ENCODE measurements around the gene PRKACA. TPM values are rescaled to one million over a fixed set of nuclear protein-coding genes. Genes with fewer than 3 reads are reported as not detected.

Gene PRKACA
- total and polyA plus RNA-seq, 10 of the 15 experiments (the other 5 are each of a cell fraction or from before 2014, with no cell fraction given) = 0.53 to 68.5 (median 11.2) TPM

GRCh38 chr19:14088634-14089411, 28.7 kb downstream of the PRKACA start:
- Histone ChIP-seq H3K79me2 (ENCODE audit: control insufficient read depth, insufficient read depth, low read length) (peaks cover 6% of the 10 kb centered on the region), H3K27me3 (replicated peaks in 1 of 2; ENCODE audit: control insufficient read depth in 2 of 2, insufficient read depth in 2 of 2, low read length in 1 of 2) (no peaks in the 10 kb centered on the region), H4K20me1 (ENCODE audit: control insufficient read depth, insufficient read depth) (no peaks in the 10 kb centered on the region), H3K9me3 (replicated peaks; ENCODE audit: control insufficient read depth, insufficient read depth, low read length) (peaks cover 2% of the 10 kb centered on the region; the same call in 1 of the 3 replicates), H3K27ac (ENCODE audit: control insufficient read depth, insufficient read depth) (no peak overlapping the region), H3K9ac (ENCODE audit: control insufficient read depth, insufficient read depth, low read length) (peak overlapping the region; percentile 36; the same call in 1 of the 2 replicates), H3K4me2 (ENCODE audit: control insufficient read depth, insufficient read depth) (peak overlapping the region; percentile 85), H3K36me3 (ENCODE audit: control insufficient read depth in 2 of 2, insufficient read depth in 2 of 2, low read length in 1 of 2) (peaks cover 3 to 5% of the 10 kb centered on the region in 2 experiments; a peak in 3 of 4 replicates), H3K4me3 (peak overlapping the region; percentile 55), H2AFZ (ENCODE audit: control insufficient read depth, low read depth, low read length) (no peak overlapping the region; the same call in 1 of the 2 replicates), H3K4me1 (ENCODE audit: control insufficient read depth, insufficient read depth, low read length) (peaks cover 7% of the 10 kb centered on the region; the same call in 1 of the 2 replicates)
- TSS peak; percentile 72 for BruUV-seq (replicated peaks)
- intact Hi-C loops (cut with micrococcal nuclease; ENCODE audit: unreplicated experiment) (no loop called here), in situ Hi-C loops (cut with MboI) (no loop called here)
- TF ChIP-seq HCFC1 (IDR thresholded peaks at IDR 0.05; ENCODE audit: low read length) (no peak), MLLT1 (IDR thresholded peaks at IDR 0.05) (0 out of 2 replicates have a peak, but pooled peaks have one; percentile 24)
- POLR2A ChIA-PET = interaction anchor here (1.0 to 1.5 kb wide), 3 partner anchors 8 to 49 kb away, joined by 3 to 5 read pairs (median 4); no protein-coding TSS in a partner anchor
- CTCF ChIA-PET = interaction anchor here (0.7 to 1.0 kb wide), 2 partner anchors 12 to 209 kb away, joined by 3 read pairs; no protein-coding TSS in a partner anchor
- RAD21 ChIA-PET (ENCODE audit: unreplicated experiment) = no interaction called here
- 88% methylated on average over 30 of the region's 30 CpGs for WGBS (ENCODE audit: insufficient coverage, insufficient replicate concordance, low lambda C conversion rate, missing lambda C conversion rate)
- FAIRE-seq = no peak
- SMC1A ChIA-PET (ENCODE audit: uncharacterized antibody, unreplicated experiment) = interaction anchor here (1.0 kb wide), 1 partner anchor 48 kb away, joined by 3 read pairs; the partner anchor contains the start of gene ASF1B
- no peak for DNase-seq (ENCODE audit: low read depth, low spot score)
- ATAC-seq = no peak

GRCh38 chr19:14086098-14086497, 31.5 kb downstream of the PRKACA start:
- H3K27ac ChIP-seq (ENCODE audit: control insufficient read depth, insufficient read depth) = no peak overlapping the region
- no peak overlapping the region for H2AFZ ChIP-seq (ENCODE audit: control insufficient read depth, low read depth, low read length)
- in situ Hi-C loops (cut with MboI) = no loop called here
- WGBS (ENCODE audit: insufficient coverage, insufficient replicate concordance, low lambda C conversion rate, missing lambda C conversion rate) = 91% methylated on average over 5 of the region's 5 CpGs
- peaks cover 11% of the 10 kb centered on the region for H3K4me1 ChIP-seq (ENCODE audit: control insufficient read depth, insufficient read depth, low read length)
- no peaks in the 10 kb centered on the region for H4K20me1 ChIP-seq (ENCODE audit: control insufficient read depth, insufficient read depth)
- H3K4me2 ChIP-seq (ENCODE audit: control insufficient read depth, insufficient read depth) = no peak overlapping the region
- ATAC-seq = no peak
- no peak overlapping the region for H3K4me3 ChIP-seq
- no peak for TF ChIP-seq MLLT1 (IDR thresholded peaks at IDR 0.05)
- no peak for TF ChIP-seq EZH2 (IDR thresholded peaks at IDR 0.05; ENCODE audit: borderline replicate concordance, control insufficient read depth, low read depth, low read length)
- TF ChIP-seq TAF1 (IDR thresholded peaks at IDR 0.05; ENCODE audit: borderline replicate concordance, low read depth, low read length) = no peak
- intact Hi-C loops (cut with micrococcal nuclease; ENCODE audit: unreplicated experiment) = no loop called here
- H3K9ac ChIP-seq (ENCODE audit: control insufficient read depth, insufficient read depth, low read length) = no peak overlapping the region
- CTCF ChIA-PET = no interaction called here
- no peak for DNase-seq (ENCODE audit: low read depth, low spot score)
- no peak for FAIRE-seq
- BruUV-seq (replicated peaks) = no TSS peak
- H3K9me3 ChIP-seq (replicated peaks; ENCODE audit: control insufficient read depth, insufficient read depth, low read length) = no peaks in the 10 kb centered on the region
- H3K27me3 ChIP-seq (replicated peaks in 1 of 2; ENCODE audit: control insufficient read depth in 2 of 2, insufficient read depth in 2 of 2, low read length in 1 of 2) = no peaks in the 10 kb centered on the region
- peaks cover 12% of the 10 kb centered on the region for H3K79me2 ChIP-seq (ENCODE audit: control insufficient read depth, insufficient read depth, low read length)
- POLR2A ChIA-PET = no interaction called here
- SMC1A ChIA-PET (ENCODE audit: uncharacterized antibody, unreplicated experiment) = no interaction called here
- RAD21 ChIA-PET (ENCODE audit: unreplicated experiment) = no interaction called here
- H3K36me3 ChIP-seq (ENCODE audit: control insufficient read depth in 2 of 2, insufficient read depth in 2 of 2, low read length in 1 of 2) = peaks cover 3 to 5% of the 10 kb centered on the region in 2 experiments; a peak in 3 of 4 replicates

Measured in GM12878 (cell line).